K562 (cell line): ENCODE measurements around the gene LETM1. TPM values are rescaled to one million over a fixed set of nuclear protein-coding genes. Genes with fewer than 3 reads are reported as not detected.

ENCODE experiments used
- ATAC-seq: fragments of 200-7000 bp; cut with Tn5 transposase; 3 replicates; pipeline ENCODE4 v1.9.1; 2020; ENCODE audit warnings: moderate library complexity
- BruUV-seq: library from RNA; stranded (reverse); fragments of 400-500 nt; replicated peaks from 2 replicates; lab custom pipeline; 2021; lab: Mats Ljungman, UMichigan
- CTCF ChIA-PET: fragments of 300-600 bp; formaldehyde crosslinking; extraction: SDS; loops from one replicate; lab custom pipeline; 2021; ENCODE audit warnings: low intra/inter-chr PET ratio; lab: Yijun Ruan, JAX
- POLR2A ChIA-PET: fragments of 300-600, 350-650 bp; sonication (Branson Sonifier 250); formaldehyde crosslinking; extraction: SDS; loops from one replicate; lab custom pipeline; 2021; ENCODE audit warnings: antibody characterized with exemption, inconsistent platforms; lab: Yijun Ruan, JAX
- DNase-seq, 4 experiments: peaks; one replicate each; pipeline versions ENCODE4 v3.0.0 to v3.0.0-alpha.2; 2011 to 2018; ENCODE audit warnings: low spot score in 3 of 4, mixed read lengths in 3 of 4; ENCODE audit errors: extremely low read depth in 1 of 4
- FAIRE-seq: peaks from 2 replicates; lab custom pipeline; 2011; peaks lifted over from hg19 to GRCh38; lab: Jason Lieb, UNC
- H2AFZ ChIP-seq: 2 replicates; pipeline ENCODE4 v1.6.0; 2011; ENCODE audit warnings: low read depth, low read length, control low read depth, inconsistent platforms
- H3K27ac ChIP-seq: fragments of 200-600 bp; 3 replicates; pipeline ENCODE4 v1.8.0; 2011; ENCODE audit warnings: low read depth, mild to moderate bottlenecking, control low read depth, inconsistent platforms, low read length, moderate library complexity, mixed read lengths; ENCODE audit errors: extremely low read depth
- H3K27me3 ChIP-seq, 2 experiments: fragments of 300-600 bp in 1 of 2; 2 replicates in 1 of 2; 3 replicates in 1 of 2; pipeline versions ENCODE4 v1.6.0 to v1.8.0; 2011; ENCODE audit warnings: inconsistent platforms in 2 of 2, low read length in 2 of 2, mild to moderate bottlenecking in 1 of 2, mixed read lengths in 1 of 2, moderate library complexity in 1 of 2; ENCODE audit not compliant: control insufficient read depth in 2 of 2, insufficient read depth in 2 of 2
- H3K36me3 ChIP-seq: fragments of 300-600 bp; 3 replicates; pipeline ENCODE4 v1.8.0; 2011; ENCODE audit warnings: mild to moderate bottlenecking, low read length, inconsistent platforms; ENCODE audit not compliant: control insufficient read depth, insufficient read depth
- H3K4me1 ChIP-seq, 2 experiments: fragments of 200-600 bp in 1 of 2; replicated peaks in 1 of 2; 2 replicates in 1 of 2; 3 replicates in 1 of 2; pipeline versions ENCODE4 v1.5.1 to v1.8.0; 2011; ENCODE audit warnings: inconsistent platforms in 2 of 2, low read length in 2 of 2, mild to moderate bottlenecking in 1 of 2, mixed read lengths in 1 of 2, moderate library complexity in 1 of 2; ENCODE audit not compliant: control insufficient read depth in 2 of 2, insufficient read depth in 2 of 2
- H3K4me2 ChIP-seq: 2 replicates; pipeline ENCODE4 v1.6.1; 2011; ENCODE audit warnings: low read length, control low read depth, inconsistent platforms, mixed read lengths; ENCODE audit not compliant: insufficient read depth
- H3K4me3 ChIP-seq: fragments of 200-600 bp; sonication (generic), shearing (Covaris generic); 2 replicates; pipeline ENCODE4 v1.5.1; 2016; ENCODE audit warnings: control low read depth, inconsistent platforms
- H3K79me2 ChIP-seq: fragments of 200-600 bp; 3 replicates; pipeline ENCODE4 v1.8.0; 2011; ENCODE audit warnings: low read length, inconsistent platforms; ENCODE audit not compliant: control insufficient read depth, insufficient read depth
- H3K9ac ChIP-seq, 2 experiments: 2 replicates each; pipeline versions ENCODE4 v1.6.0 to v1.6.1; 2011; ENCODE audit warnings: low read depth in 2 of 2, low read length in 2 of 2, control low read depth in 1 of 2, inconsistent platforms in 1 of 2, mild to moderate bottlenecking in 1 of 2, mixed read lengths in 1 of 2; ENCODE audit not compliant: insufficient read depth in 1 of 2
- H3K9me1 ChIP-seq: one replicate; pipeline ENCODE4 v1.6.0; 2011; ENCODE audit warnings: inconsistent platforms, mild to moderate bottlenecking, low read length, moderate library complexity; ENCODE audit not compliant: control insufficient read depth, insufficient read depth
- H3K9me3 ChIP-seq: replicated peaks from 2 replicates; pipeline ENCODE4 v1.5.1; 2011; ENCODE audit warnings: low read depth, low read length, inconsistent platforms; ENCODE audit not compliant: control insufficient read depth, insufficient read depth
- H4K20me1 ChIP-seq: replicated peaks from 2 replicates; pipeline ENCODE4 v1.6.1; 2011; ENCODE audit warnings: low read length, inconsistent platforms, mixed read lengths; ENCODE audit not compliant: control insufficient read depth, insufficient read depth
- ATF1 ChIP-seq, 2 experiments: fragments of 450-650 bp in 1 of 2; IDR thresholded peaks; 2 replicates each; pipeline ENCODE4 v1.6.1; 2016; ENCODE audit warnings: missing compliant biosample characterization in 1 of 2, missing genetic modification characterization in 1 of 2
- HIVEP1 ChIP-seq: fragments of 250-450 bp; sonication (Bioruptor Pico); IDR thresholded peaks from 2 replicates; pipeline ENCODE4 v1.4.0; 2020; ENCODE audit warnings: mild to moderate bottlenecking
- HSF4 ChIP-seq: fragments of 250-450 bp; sonication (Bioruptor Pico); IDR thresholded peaks from 2 replicates; pipeline ENCODE4 v2.1.2; 2022; ENCODE audit warnings: mild to moderate bottlenecking, moderate library complexity, borderline replicate concordance
- RBM22 ChIP-seq: fragments of 200-400 bp; formaldehyde crosslinking; IDR thresholded peaks from 2 replicates; pipeline ENCODE4 v1.6.1; 2018; ENCODE audit warnings: low read length, low read depth; ENCODE audit not compliant: poor library complexity, severe bottlenecking
- WGBS: fragments of 100-300 bp; shearing (Covaris generic); methylation state at CpG from one replicate; pipeline ENCODE4 v1.1.6; 2016; ENCODE audit warnings: low coverage, mixed read lengths; ENCODE audit not compliant: insufficient coverage; ENCODE audit errors: missing lambda C conversion rate; 5-methylcytosine and 5-hydroxymethylcytosine counted together
- in situ Hi-C: fragments of 300-500 bp; cut with MboI; formaldehyde crosslinking; loops from 4 replicates; pipeline ENCODE4 v1.15.0; 2018; ENCODE audit warnings: inconsistent platforms, mixed read lengths
- intact Hi-C: fragments of 100-400 bp; cut with micrococcal nuclease; formaldehyde crosslinking; loops from 2 replicates; pipeline ENCODE4 v1.14.2; 2022
- polyA plus RNA-seq, 8 experiments: library from polyadenylated mRNA; depleted of rRNA in 4 of 8; stranded (reverse) in 5 of 8; unstranded in 3 of 8; fragments of >200 nt; fragmentation: Nextera tagmentation in 2 of 8; fragmentation: Illumina TruSeq in 1 of 8; extraction: Ambion mirVana in 2 of 8; extraction: Trizol in 1 of 8; gene quantifications; 2 replicates each; pipeline versions ENCODE4 v1.2.1 to v1.2.3, GENCODE V29; 2011 to 2014; ENCODE audit warnings: inconsistent platforms in 1 of 8, missing spikeins in 1 of 8
- total RNA-seq, 7 experiments: library from RNA; depleted of rRNA in 6 of 7; stranded (reverse); fragments of >200 nt in 6 of 7; fragmentation: Illumina TruSeq in 2 of 7; extraction: Trizol in 2 of 7; gene quantifications; 2 replicates each; pipeline versions ENCODE4 v1.2.1 to v1.2.3, GENCODE V29; 2011 to 2021; ENCODE audit warnings: low replicate concordance in 1 of 7
- TF ChIP-seq, protein P1 (sequence below): IDR thresholded peaks from 3 replicates; pipeline ENCODE4 v1.6.1; 2011; ENCODE audit warnings: borderline replicate concordance, mild to moderate bottlenecking, moderate library complexity; ENCODE audit not compliant: insufficient read length; ENCODE audit errors: extremely low read depth
- TF ChIP-seq, protein P2 (sequence below): sonication (generic); formaldehyde crosslinking; IDR thresholded peaks from 2 replicates; pipeline ENCODE4 v1.8.1; 2023; ENCODE audit warnings: mild to moderate bottlenecking, missing genetic modification reagents

The LETM1 gene
- total and polyA plus RNA-seq, 9 of the 15 experiments (the other 6 are each of a cell fraction or from before 2014, with no cell fraction given) = 3.9 to 109 (median 35.0) TPM

DNA sequence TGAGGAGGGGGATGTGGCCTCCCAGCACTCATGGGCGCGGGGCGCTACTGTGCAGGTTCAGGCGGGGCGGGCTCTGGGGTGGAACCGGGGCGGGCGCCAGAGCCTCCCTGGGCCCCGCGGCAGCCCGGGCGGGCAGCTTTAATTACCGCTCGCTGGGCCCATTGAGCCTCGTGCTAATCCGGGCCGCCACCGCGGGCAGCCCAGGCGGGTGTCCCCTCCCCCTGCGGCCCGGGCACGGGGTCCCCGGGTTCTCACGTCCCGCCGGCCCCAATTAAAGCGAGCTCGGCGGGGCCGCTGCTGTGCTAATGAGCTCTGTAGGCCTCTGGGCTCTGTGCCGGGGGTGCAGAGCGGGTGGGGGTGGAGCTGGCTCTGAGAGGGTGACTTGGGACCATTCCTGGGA is 85.7 kb downstream of the LETM1 start:
- Histone ChIP-seq H3K4me2 (no peak overlapping the region), H3K27me3 (no peaks in the 10 kb centered on the region), H3K9me3 (no peaks in the 10 kb centered on the region), H3K27ac (no peak overlapping the region)
- POLR2A ChIA-PET = interaction anchor here (0.6 to 0.7 kb wide), 2 partner anchors 14 to 244 kb away, joined by 3 read pairs; no protein-coding TSS in a partner anchor
- no peak for ATAC-seq
- intact Hi-C loops = no loop called here
- TF ChIP-seq, protein P1, sequence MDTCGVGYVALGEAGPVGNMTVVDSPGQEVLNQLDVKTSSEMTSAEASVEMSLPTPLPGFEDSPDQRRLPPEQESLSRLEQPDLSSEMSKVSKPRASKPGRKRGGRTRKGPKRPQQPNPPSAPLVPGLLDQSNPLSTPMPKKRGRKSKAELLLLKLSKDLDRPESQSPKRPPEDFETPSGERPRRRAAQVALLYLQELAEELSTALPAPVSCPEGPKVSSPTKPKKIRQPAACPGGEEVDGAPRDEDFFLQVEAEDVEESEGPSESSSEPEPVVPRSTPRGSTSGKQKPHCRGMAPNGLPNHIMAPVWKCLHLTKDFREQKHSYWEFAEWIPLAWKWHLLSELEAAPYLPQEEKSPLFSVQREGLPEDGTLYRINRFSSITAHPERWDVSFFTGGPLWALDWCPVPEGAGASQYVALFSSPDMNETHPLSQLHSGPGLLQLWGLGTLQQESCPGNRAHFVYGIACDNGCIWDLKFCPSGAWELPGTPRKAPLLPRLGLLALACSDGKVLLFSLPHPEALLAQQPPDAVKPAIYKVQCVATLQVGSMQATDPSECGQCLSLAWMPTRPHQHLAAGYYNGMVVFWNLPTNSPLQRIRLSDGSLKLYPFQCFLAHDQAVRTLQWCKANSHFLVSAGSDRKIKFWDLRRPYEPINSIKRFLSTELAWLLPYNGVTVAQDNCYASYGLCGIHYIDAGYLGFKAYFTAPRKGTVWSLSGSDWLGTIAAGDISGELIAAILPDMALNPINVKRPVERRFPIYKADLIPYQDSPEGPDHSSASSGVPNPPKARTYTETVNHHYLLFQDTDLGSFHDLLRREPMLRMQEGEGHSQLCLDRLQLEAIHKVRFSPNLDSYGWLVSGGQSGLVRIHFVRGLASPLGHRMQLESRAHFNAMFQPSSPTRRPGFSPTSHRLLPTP = no peak
- TF ChIP-seq HIVEP1 (CRISPR knock-in tag) (no peak), ATF1 (CRISPR knock-in tag; IDR thresholded peaks at IDR 0.05) (no peak), ATF1 (tag; IDR thresholded peaks at IDR 0.05) (no peak), RBM22 (no peak), HSF4 (CRISPR knock-in tag) (no peak)
- TF ChIP-seq, protein P2, sequence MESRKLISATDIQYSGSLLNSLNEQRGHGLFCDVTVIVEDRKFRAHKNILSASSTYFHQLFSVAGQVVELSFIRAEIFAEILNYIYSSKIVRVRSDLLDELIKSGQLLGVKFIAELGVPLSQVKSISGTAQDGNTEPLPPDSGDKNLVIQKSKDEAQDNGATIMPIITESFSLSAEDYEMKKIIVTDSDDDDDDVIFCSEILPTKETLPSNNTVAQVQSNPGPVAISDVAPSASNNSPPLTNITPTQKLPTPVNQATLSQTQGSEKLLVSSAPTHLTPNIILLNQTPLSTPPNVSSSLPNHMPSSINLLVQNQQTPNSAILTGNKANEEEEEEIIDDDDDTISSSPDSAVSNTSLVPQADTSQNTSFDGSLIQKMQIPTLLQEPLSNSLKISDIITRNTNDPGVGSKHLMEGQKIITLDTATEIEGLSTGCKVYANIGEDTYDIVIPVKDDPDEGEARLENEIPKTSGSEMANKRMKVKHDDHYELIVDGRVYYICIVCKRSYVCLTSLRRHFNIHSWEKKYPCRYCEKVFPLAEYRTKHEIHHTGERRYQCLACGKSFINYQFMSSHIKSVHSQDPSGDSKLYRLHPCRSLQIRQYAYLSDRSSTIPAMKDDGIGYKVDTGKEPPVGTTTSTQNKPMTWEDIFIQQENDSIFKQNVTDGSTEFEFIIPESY (CRISPR knock-in tag) = peak; percentile 76
- TF ChIP-seq, all 486 proteins: peak for 1
- BruUV-seq = no TSS peak
- no peak for DNase-seq
- 0 out of 2 replicates have a peak, but pooled peaks cover 3% of the 10 kb centered on the region for H4K20me1 ChIP-seq
- no peak overlapping the region for H3K9ac ChIP-seq
- peaks cover 2 to 87% of the 10 kb centered on the region in 2 experiments; a peak in 3 of 5 replicates for H3K4me1 ChIP-seq
- WGBS = 58% methylated on average over 6 of the region's 33 CpGs
- CTCF ChIA-PET = no interaction called here
- no peaks in the 10 kb centered on the region for H3K79me2 ChIP-seq
- no peak overlapping the region for H3K4me3 ChIP-seq
- in situ Hi-C loops = no loop called here
- no peak for FAIRE-seq
- no peaks in the 10 kb centered on the region for H3K9me1 ChIP-seq
- no peak overlapping the region for H2AFZ ChIP-seq
- H3K36me3 ChIP-seq = no peaks in the 10 kb centered on the region
